Activated naive CD4-positive, alpha-beta T cell treated with anti-CD3 and anti-CD28 coated beads, Interleukin-2, amount 10 ng/mL, durations not matched to agents 7 days and 5 days (primary cell): Measurements from ENCODE around the gene VMO1.

Experiments used
- CTCF ChIA-PET: fragments of 350-600 bp; sonication (Branson Sonifier 250); formaldehyde crosslinking; loops from one replicate; lab custom pipeline; 2021; ENCODE audit warnings: antibody characterized with exemption; lab: Charles Lee
- DNase-seq: peaks from one replicate; pipeline ENCODE4 v3.0.0-alpha.2; 2020
- H3K27ac Mint-ChIP-seq: one replicate; pipeline ENCODE4 v1.8.0; 2021; ENCODE audit warnings: mild to moderate bottlenecking, moderate library complexity, mixed read lengths
- H3K27me3 Mint-ChIP-seq: one replicate; pipeline ENCODE4 v1.8.0; 2021; ENCODE audit warnings: mild to moderate bottlenecking, mixed read lengths
- H3K36me3 Mint-ChIP-seq: one replicate; pipeline ENCODE4 v1.8.0; 2021; ENCODE audit warnings: mixed read lengths
- H3K4me1 Mint-ChIP-seq: one replicate; pipeline ENCODE4 v1.8.0; 2021; ENCODE audit warnings: mixed read lengths
- H3K4me3 Mint-ChIP-seq: one replicate; pipeline ENCODE4 v1.8.0; 2021; ENCODE audit warnings: mild to moderate bottlenecking, moderate library complexity, mixed read lengths
- H3K9me3 Mint-ChIP-seq: one replicate; pipeline ENCODE4 v1.8.0; 2021; ENCODE audit warnings: mixed read lengths

VMO1 gene

DNA sequence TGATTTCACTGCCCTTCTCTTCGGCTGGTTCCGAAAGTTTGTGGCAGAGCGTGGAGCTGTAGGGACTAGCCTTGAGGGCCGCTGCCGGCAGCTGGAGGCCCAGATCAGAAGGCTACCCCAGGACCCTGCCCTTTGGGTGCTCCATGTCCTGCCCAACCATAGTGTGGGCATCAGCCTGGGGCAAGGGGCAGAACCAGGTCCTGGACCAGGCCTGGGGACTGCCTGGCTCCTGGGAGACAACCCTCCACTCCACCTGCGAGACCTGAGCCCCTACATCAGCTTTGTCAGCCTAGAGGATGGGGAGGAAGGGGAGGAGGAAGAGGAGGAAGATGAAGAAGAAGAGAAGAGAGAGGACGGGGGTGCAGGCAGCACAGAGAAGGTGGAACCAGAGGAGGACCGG is 45.6 kb downstream of the VMO1 start:
- H3K4me1 Mint-ChIP-seq: peaks cover 19% of the 10 kb centered on the region
- no peak for DNase-seq
- no peak overlapping the region for H3K27ac Mint-ChIP-seq
- no peaks in the 10 kb centered on the region for H3K36me3 Mint-ChIP-seq
- H3K27me3 Mint-ChIP-seq: peaks cover 95% of the 10 kb centered on the region
- peak overlapping the region; percentile 69 for H3K4me3 Mint-ChIP-seq
- CTCF ChIA-PET: no interaction called here
- H3K9me3 Mint-ChIP-seq: no peaks in the 10 kb centered on the region

DNA sequence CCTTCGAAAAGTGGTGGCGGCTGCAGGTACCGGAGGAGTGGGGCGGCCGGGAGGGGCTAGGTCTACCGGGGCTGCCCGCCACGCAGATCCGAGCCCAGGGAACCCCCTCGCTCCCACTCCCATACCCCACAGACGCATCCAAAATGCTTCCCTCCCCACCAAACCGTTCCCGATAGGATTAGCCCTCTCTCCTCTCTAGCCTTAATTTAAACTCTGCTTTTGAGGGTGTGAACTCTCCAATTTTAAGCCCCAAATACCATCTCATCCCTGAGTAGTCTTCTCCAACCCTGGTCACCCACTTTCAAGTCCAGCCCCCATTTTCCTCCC is 46.2 kb downstream of the VMO1 start:
- Mint-ChIP-seq H3K36me3 (peaks cover 2% of the 10 kb centered on the region), H3K4me3 (peak overlapping the region; percentile 69), H3K4me1 (peaks cover 19% of the 10 kb centered on the region), H3K27me3 (peaks cover 93% of the 10 kb centered on the region), H3K27ac (no peak overlapping the region), H3K9me3 (no peaks in the 10 kb centered on the region)
- no peak for DNase-seq
- CTCF ChIA-PET: no interaction called here

GRCh38 chr17:4739122-4740024 is 46.8 kb downstream of the VMO1 start, which contains the start of the genes CXCL16 and ZMYND15:
Gene CXCL16, minus strand, starts transcription at chr17:4739928. Its CDS starts 589 bp downstream, at chr17:4739339.
Gene ZMYND15, plus strand, starts transcription at chr17:4739833. Its CDS starts 716 bp downstream, at chr17:4740549.
- Mint-ChIP-seq H3K27ac (peak within 1 kb of the TSS; percentile 13), H3K4me1 (peaks cover 23% of the 10 kb centered on the region), H3K9me3 (no peaks in the 10 kb centered on the region), H3K27me3 (peaks cover 90% of the 10 kb centered on the region), H3K4me3 (peak within 1 kb of the TSS; percentile 76), H3K36me3 (peaks cover 2% of the 10 kb centered on the region)
- CTCF ChIA-PET: no interaction called here
- peak; percentile 71 for DNase-seq

GRCh38 chr17:4738136-4739121 is 47.7 kb downstream of the VMO1 start:
- CTCF ChIA-PET: no interaction called here
- peaks cover 4% of the 10 kb centered on the region for H3K36me3 Mint-ChIP-seq
- H3K9me3 Mint-ChIP-seq: no peaks in the 10 kb centered on the region
- H3K27me3 Mint-ChIP-seq: peaks cover 81% of the 10 kb centered on the region
- peaks cover 28% of the 10 kb centered on the region for H3K4me1 Mint-ChIP-seq
- peak overlapping the region; percentile 76 for H3K4me3 Mint-ChIP-seq
- H3K27ac Mint-ChIP-seq: peak overlapping the region; percentile 13
- peak; percentile 51 for DNase-seq

GRCh38 chr17:4735876-4736651 is 50.1 kb downstream of the VMO1 start:
- no peak overlapping the region for H3K27ac Mint-ChIP-seq
- CTCF ChIA-PET: interaction anchor here (1.9 to 2.2 kb wide), 2 partner anchors 50 to 54 kb away, joined by 5 to 7 read pairs; partner anchors contain the start of genes GLTPD2 and VMO1
- DNase-seq: no peak
- peaks cover 47% of the 10 kb centered on the region for H3K4me1 Mint-ChIP-seq
- peaks cover 57% of the 10 kb centered on the region for H3K27me3 Mint-ChIP-seq
- peaks cover 6% of the 10 kb centered on the region for H3K36me3 Mint-ChIP-seq
- H3K9me3 Mint-ChIP-seq: no peaks in the 10 kb centered on the region
- H3K4me3 Mint-ChIP-seq: no peak overlapping the region
